GM03348 (cell line): ENCODE data around the gene CRTAC1.

Experiments
- DNase-seq: peaks from one replicate; pipeline ENCODE4 v3.0.0; 2012; ENCODE audit warnings: low spot score

The CRTAC1 gene, protein sequence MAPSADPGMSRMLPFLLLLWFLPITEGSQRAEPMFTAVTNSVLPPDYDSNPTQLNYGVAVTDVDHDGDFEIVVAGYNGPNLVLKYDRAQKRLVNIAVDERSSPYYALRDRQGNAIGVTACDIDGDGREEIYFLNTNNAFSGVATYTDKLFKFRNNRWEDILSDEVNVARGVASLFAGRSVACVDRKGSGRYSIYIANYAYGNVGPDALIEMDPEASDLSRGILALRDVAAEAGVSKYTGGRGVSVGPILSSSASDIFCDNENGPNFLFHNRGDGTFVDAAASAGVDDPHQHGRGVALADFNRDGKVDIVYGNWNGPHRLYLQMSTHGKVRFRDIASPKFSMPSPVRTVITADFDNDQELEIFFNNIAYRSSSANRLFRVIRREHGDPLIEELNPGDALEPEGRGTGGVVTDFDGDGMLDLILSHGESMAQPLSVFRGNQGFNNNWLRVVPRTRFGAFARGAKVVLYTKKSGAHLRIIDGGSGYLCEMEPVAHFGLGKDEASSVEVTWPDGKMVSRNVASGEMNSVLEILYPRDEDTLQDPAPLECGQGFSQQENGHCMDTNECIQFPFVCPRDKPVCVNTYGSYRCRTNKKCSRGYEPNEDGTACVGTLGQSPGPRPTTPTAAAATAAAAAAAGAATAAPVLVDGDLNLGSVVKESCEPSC

DNA sequence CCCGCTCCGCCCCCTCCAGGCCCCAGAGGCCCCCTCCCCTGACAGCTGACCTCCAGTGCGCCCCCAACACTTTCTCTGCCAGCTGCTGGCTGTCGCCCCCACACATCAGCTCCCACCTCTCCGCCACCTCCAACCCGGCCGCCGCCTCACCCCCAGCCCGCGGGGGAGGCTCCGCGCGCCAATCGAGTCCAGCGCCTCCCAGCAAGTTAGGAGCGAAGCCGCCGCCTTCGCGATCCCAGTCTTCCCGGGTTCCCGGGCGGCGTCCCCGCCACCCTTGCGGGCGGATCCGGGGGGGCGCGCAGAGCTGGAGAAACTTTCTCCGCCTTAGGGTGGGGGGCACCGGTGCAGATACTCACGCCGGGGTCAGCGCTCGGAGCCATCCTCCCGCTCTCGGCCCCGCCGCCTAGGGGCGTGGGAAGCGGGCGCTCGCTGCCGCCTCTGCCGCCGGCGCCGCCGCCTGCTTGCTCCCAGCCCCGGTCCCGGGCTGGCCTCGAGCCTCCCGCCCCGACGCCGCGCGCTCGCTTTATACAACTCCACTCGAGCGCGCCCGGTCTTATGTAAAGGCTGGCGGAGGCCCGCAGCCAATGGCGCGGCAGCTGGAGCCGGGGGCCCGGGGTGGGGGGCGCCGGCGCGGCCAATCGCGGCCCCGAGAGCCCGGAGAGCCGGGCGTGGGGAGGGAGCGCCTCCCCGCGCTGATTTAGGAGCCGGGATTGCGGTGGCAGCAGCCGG is at the start of gene CRTAC1:
TSS of gene CRTAC1 (minus strand) at position 529 of the 729 bp plus-strand sequence. CDS start at position 380, 149 bp downstream.
- DNase-seq, result peak; percentile 55

GRCh38 chr10:98078774-98079173 is 48.4 kb upstream of the CRTAC1 start:
- DNase-seq, result no peak

DNA sequence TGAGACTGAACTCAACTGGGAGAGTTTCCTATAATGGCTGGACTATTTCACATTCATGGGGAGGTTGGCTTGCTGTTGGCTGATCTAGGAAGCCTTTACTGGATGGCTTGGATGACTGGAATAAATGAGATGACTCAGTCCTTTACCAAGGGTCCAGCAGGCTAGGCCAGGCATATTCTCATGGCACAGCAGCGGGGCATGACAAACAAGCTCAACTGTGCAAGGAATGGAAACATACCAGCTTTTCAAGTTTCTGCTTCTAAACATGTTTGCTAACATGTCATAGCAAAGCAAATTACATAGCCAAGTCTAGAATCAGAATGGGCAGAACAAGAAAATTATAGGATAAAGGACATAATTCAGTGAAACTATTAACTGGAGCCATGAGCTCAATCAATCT is 46.8 kb upstream of the CRTAC1 start:
- no peak for DNase-seq

DNA sequence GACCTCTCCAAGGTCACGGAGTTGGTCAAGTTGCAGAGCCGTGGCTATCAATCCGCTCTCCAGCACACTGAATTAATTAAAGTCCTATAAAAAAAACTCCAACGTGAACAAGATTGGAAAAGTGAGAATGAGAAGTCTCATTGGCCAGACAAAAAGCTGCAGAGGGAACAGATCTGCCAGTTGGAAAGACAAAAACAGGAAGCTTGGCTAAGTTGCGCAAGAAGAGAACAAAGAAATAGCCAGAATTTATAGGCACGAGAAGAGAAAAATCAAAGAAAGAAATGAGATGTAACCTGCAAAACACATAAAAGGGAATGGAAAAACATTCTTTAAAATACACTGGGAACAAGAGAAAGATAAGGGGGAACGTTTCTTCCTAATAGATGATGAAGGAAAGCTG is 45.7 kb upstream of the CRTAC1 start:
- no peak for DNase-seq

DNA sequence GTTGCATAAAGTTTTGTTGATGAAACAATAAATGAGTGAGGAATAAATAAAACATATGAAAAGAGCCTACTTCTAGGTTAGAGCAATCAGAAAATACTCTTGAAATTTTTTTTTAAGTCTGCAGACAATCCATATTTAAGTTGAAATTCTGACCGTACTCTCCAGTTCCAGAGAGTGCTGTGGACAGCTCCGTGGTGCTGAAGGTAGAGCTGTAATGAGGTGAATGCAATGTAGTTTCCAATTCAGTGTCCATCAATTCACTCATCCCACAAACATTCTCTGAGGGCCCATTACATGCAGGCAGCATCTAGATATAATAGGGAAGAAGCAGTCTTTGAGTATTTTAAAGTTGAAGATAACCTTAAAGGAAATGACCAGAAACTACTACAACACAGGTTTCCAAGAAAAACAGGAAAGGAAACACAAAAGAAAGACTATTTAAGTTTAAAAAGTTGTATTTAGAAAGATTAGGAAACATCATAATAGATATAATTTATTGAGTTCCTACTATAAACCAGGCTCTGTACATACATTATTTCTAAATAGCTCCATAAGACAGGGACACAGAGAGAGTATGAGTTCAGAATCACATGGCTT is 44.0 kb upstream of the CRTAC1 start:
- peak; percentile 20 for DNase-seq

DNA sequence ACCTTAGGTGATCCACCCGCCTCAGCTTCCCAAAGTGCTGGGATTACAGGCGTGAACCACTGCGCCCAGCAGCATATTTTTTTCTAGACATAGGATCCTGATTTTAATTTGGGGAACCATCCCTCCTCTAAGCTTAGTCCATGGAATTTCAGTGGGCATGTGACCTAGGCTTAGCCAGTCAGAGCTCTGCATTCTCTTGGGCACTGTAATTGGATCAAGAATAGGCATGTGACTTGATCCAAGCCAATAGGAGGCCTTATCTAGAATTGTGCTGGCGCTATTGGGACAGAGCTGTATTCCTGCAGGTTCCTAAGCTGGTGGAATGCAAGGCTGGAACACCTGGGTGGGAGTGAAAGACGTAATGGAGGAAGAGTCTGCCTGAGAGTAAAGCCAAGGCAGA is 36.7 kb upstream of the CRTAC1 start:
- no peak for DNase-seq

GRCh38 chr10:98063740-98064027 is 33.3 kb upstream of the CRTAC1 start:
- no peak for DNase-seq

GRCh38 chr10:98062424-98062823 is 32.0 kb upstream of the CRTAC1 start:
- no peak for DNase-seq

DNA sequence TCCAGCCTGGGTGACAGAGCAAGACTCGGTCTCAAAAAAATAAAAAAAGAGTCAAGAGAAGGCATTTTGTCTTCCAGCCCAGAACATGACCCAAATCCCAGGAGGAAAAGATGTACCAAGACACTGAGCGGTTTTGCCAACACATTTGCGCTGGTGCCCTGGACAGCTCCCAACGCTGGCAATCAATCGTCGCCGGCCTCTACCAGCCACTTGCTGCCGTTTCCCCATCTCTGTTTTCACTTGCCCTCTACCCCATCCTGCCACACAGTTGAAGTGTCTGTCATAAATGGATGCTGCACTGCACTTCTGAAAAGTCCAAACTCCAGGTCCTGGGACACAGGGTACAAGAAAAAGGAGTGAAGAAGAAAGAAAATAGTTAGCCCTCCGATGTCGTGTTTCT is 29.7 kb upstream of the CRTAC1 start:
- no peak for DNase-seq

DNA sequence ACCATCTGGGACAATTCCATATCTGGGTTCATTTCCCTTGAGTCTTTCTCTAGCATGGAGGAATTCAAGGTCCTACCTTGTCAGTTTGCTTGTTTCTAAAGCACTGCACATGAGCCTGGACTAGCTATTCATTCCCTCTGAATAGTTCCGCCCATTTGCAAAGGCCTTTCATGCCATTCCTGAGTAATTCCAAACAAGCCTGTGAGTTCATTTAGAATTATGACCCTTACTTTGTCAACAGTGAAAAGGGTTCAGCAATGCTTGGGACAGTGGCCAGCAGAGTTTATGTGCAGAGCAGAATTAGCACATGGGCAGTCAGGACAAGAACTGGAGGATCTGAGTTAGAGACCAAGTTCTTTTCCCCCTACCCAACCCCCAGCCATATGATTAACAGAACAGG is 27.9 kb upstream of the CRTAC1 start:
- no peak for DNase-seq

DNA sequence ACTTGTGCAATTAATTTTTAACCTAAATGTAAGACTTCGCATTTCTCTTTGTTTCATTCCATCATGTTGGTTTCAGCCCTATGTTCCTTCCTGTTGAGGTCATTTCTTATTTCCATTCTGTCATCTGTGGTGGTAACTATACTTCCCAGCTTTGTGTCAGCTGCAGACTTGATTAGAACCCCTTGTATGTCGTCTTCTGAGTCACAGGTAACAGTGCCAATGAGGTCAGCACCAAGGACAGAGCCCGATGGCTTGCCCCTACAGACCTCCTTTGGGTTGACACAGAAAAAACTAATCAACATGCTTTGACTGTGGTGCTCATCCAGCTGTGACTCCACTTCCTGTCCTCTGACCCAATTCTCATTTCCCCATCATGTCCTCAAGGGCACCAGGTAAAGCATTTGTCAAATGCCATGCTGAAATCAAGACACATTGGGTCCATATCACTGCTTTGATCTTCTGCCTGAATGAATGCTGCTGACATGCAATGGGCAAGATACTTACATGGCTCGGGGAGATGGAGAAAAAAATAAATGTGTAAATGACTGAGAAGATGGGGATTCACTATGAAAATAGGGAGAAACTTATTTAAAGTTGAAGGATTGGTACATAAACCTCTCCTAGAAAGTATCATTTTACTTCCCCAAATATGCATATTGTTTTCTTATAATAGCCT is 25.6 kb upstream of the CRTAC1 start:
- DNase-seq, result no peak

DNA sequence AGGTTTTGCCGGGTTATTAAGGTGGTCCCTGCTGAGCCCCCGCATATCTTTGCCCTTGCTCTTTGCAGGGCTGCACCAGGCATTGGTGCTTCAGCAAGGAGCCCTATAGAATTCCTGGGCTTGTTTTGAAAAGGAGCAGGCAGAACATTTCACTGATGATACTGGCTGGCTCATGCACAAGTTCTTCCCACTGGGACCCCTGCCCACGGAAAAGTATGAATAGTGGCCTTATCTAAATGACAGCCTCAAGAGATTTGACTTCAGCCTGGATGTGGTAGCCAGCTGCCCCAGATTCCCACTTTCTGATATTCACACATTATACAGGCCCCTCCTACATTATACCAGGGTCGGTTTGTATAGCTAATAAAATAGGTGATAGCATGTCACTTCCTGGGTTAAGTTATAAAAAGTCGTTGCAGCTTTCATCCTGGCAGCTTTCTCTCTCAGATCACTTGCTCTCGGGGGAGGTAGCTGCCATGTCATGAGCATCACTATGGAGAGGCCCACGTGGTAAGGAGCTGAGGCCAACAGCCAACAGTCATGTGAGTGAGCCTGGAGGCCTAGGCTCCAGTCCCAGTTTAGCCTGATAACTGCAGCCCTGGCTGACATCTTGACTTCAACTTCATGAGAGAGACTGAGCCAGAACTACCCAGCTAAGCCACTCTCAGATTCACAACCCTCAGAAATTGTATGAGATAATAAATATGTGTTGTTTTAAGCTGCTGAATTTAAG is 16.8 kb upstream of the CRTAC1 start:
- no peak for DNase-seq

DNA sequence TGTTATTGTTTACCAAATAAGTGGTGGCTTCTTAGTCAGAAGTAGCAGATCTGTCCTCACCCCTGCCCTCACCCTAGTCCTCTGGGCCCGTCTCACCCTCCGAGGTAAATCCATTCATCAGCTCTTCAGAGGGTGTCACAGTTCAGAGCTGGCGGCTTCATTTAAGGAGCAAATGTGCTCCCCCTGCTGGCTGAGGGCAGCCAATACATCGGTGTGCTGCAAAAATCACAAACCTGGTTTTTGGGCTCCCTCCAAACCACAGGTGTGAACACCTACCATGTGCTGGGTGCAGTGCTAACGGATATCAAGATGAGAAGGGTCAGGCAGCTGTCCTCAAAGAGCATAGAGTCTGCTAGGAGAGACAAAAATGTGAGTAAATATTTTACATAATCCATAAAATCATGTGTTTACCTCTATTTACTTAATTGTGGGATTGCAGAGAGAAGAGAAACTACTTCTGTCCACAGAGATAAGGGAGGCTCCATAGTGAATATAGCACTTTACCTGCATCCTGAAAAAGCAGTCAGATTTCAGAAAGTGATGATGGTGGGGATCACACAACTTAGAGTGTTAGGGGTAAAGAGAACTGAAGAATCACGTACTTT is 15.5 kb upstream of the CRTAC1 start:
- peak; percentile 79 for DNase-seq

GRCh38 chr10:98041352-98042043 is 11.1 kb upstream of the CRTAC1 start:
- DNase-seq, result peak; percentile 78

GRCh38 chr10:98039690-98040381 is 9.4 kb upstream of the CRTAC1 start:
- DNase-seq, result no peak

DNA sequence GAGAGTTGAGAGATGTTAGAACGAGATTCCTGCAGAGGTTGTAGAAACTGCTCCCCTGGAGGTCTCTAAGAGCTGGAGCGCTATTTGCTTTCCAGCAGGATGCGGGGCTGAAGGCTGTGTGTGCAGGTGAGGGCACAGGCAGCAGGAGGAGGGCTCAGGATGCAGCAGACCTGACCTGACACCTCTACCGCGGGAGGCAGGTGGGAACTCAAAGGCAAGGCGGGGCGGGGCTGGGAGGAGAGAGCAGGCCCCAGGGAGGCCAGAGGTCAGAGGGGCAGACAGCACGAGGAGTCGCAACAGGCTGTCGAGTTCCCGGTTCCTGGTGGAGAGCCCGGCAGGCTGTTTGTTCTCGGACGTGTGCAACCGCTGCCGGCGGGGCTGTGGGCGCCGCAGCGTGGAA is 7.9 kb upstream of the CRTAC1 start:
- DNase-seq, result no peak

- no peak for DNase-seq
These were observed 5.2 kb upstream of the CRTAC1 start for GRCh38 chr10:98035599-98035998.

DNA sequence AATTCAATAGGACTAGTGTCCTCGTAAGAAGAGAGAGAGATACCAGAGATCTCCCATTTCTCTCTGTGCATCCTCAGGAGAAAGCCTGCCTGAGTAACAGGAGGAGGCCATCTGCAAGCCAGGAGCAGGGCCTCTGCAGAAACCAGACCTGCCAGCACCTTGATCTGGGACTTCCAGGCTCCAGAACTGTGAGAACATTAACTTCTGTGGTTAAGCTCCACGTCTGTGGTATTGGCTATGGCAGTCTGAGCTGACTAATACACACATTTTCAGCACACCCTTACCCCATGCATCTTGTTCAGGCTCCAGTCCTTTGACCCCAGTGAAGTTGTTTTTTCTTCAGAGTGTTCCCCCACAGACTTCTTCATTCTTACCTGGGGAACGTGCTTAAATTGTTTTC is 3.1 kb upstream of the CRTAC1 start:
- DNase-seq, result no peak

DNA sequence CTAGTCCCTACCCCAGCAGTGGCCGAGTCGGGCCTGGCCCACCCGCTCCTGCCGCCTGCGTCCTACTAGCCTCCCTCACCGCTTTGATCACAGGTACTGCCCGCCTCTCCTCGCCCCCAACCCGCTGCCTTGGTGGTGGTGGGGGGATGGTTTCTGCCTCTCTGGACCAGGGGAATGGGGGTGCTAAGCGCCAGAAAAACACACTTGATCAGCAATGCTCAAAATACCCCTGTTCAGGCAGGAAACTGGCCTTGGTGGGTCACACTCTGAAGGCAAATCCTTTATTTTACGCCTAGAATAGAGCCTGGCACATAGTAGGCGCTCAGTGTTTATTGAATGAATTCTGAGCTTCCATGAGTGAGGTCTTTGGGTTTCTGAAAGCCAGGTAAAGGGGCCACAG is 1.0 kb upstream of the CRTAC1 start:
- DNase-seq, result no peak

DNA sequence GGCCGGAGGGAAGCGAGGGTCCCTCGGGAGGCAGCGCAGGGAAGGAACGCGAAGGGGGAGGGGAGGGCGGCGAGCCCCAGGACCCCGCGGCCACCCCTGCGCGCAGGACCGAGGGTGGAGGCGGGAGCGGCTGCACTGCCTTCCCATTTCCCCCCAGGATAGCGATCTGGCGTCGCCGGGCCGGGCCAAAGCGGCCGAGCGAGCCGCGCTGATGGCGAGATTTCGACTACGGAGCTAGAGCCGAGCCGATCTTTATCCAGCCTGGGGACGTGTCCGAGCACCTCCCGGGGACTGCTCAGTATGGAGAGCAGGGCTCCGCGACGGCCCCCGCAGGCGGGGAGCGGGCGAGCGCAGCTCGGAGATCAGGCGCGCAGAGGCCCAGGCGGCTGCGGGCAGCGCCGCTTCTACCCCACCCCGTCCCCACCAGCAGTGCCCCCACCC is 590 bp upstream of the CRTAC1 start:
- peak; percentile 33 for DNase-seq
